SKM-1 treated with dmso at 0.1 percent for 144 hours (cell line): ENCODE results near the gene ERCC1.

ENCODE experiments used
- DNase-seq: peaks from one replicate; lab custom pipeline; 2025; ENCODE audit not compliant: unreplicated experiment; lab: John Stamatoyannopoulos, UW

The ERCC1 gene

GRCh38 chr19:45368737-45369340, 54.9 kb downstream of the ERCC1 start:
- DNase-seq: no peak

- no peak for DNase-seq
Measured at GRCh38 chr19:45368127-45368526, 55.6 kb downstream of the ERCC1 start.

- DNase-seq: no peak
Measured at GRCh38 chr19:45364696-45365095, 59.0 kb downstream of the ERCC1 start.

- no peak for DNase-seq
Measured at GRCh38 chr19:45363861-45364459, 59.8 kb downstream of the ERCC1 start.

GRCh38 chr19:45362291-45362690, 61.4 kb downstream of the ERCC1 start:
- no peak for DNase-seq

GRCh38 chr19:45361608-45362007, 62.1 kb downstream of the ERCC1 start:
- no peak for DNase-seq

GRCh38 chr19:45358213-45358792, 65.4 kb downstream of the ERCC1 start:
- DNase-seq: no peak

GRCh38 chr19:45357445-45357783, 66.3 kb downstream of the ERCC1 start:
- DNase-seq: no peak
